GM23338 (cell line): ENCODE data around the gene CALHM2. TPM values are rescaled to one million over a fixed set of nuclear protein-coding genes. Genes with fewer than 3 reads are reported as not detected.

ENCODE experiments used
- ATAC-seq: fragments of 200-7000 bp; cut with Tn5 transposase; 3 replicates; pipeline ENCODE4 v1.9.1; 2020
- DNase-seq: peaks from one replicate; pipeline ENCODE4 v3.0.0-alpha.2; 2015; ENCODE audit warnings: low spot score
- H2AFZ ChIP-seq: fragments of 200-600 bp; sonication (generic); 2 replicates; pipeline ENCODE4 v1.8.0; 2016; ENCODE audit warnings: antibody characterized with exemption, mild to moderate bottlenecking, moderate library complexity
- H3F3A ChIP-seq: fragments of 200-600 bp; sonication (generic); replicated peaks from 2 replicates; pipeline ENCODE4 v1.8.0; 2017; ENCODE audit warnings: antibody characterized with exemption, mixed run types, low read depth
- H3K27ac ChIP-seq: fragments of 200-600 bp; sonication (generic); 2 replicates; pipeline ENCODE4 v1.6.1; 2016; ENCODE audit warnings: low read depth
- H3K27me3 ChIP-seq: fragments of 200-600 bp; sonication (generic); 2 replicates; pipeline ENCODE4 v1.8.0; 2016; ENCODE audit warnings: mild to moderate bottlenecking, mixed run types, moderate library complexity; ENCODE audit not compliant: insufficient read depth
- H3K36me3 ChIP-seq: fragments of 200-600 bp; sonication (generic); 2 replicates; pipeline ENCODE4 v1.8.0; 2016; ENCODE audit warnings: mild to moderate bottlenecking; ENCODE audit not compliant: insufficient read depth
- H3K4me1 ChIP-seq: fragments of 200-600 bp; sonication (generic); 2 replicates; pipeline ENCODE4 v1.8.0; 2016; ENCODE audit warnings: mild to moderate bottlenecking, moderate library complexity; ENCODE audit not compliant: insufficient read depth
- H3K4me2 ChIP-seq: fragments of 200-600 bp; sonication (generic); 2 replicates; pipeline ENCODE4 v1.7.1; 2017; ENCODE audit warnings: mixed run types
- H3K4me3 ChIP-seq: fragments of 200-600 bp; sonication (generic); 2 replicates; pipeline ENCODE4 v1.6.1; 2016; ENCODE audit warnings: mixed run types
- H3K79me2 ChIP-seq: fragments of 200-600 bp; sonication (generic); replicated peaks from 2 replicates; pipeline ENCODE4 v1.8.0; 2017; ENCODE audit warnings: mild to moderate bottlenecking; ENCODE audit not compliant: insufficient read depth
- H3K9me2 ChIP-seq: fragments of 200-600 bp; sonication (generic); 2 replicates; pipeline ENCODE4 v1.8.0; 2017; ENCODE audit not compliant: insufficient read depth
- H4K20me1 ChIP-seq: fragments of 200-600 bp; sonication (generic); replicated peaks from 2 replicates; pipeline ENCODE4 v1.8.0; 2017; ENCODE audit warnings: mild to moderate bottlenecking; ENCODE audit not compliant: insufficient read depth
- H3K27ac Mint-ChIP-seq: 2 replicates; pipeline ENCODE4 v1.8.0; 2020; ENCODE audit warnings: inconsistent platforms, mild to moderate bottlenecking, moderate library complexity, mixed read lengths
- H3K27me3 Mint-ChIP-seq: 3 replicates; pipeline ENCODE4 v1.8.0; 2022; ENCODE audit warnings: low read depth, mild to moderate bottlenecking, moderate library complexity, mixed read lengths, inconsistent platforms; ENCODE audit not compliant: insufficient read depth, poor library complexity
- H3K36me3 Mint-ChIP-seq: 3 replicates; pipeline ENCODE4 v1.8.0; 2021; ENCODE audit warnings: low read depth, mild to moderate bottlenecking, inconsistent platforms, moderate library complexity, mixed read lengths
- H3K4me1 Mint-ChIP-seq: 3 replicates; pipeline ENCODE4 v1.8.0; 2020; ENCODE audit warnings: mild to moderate bottlenecking, inconsistent platforms, mixed read lengths
- H3K4me3 Mint-ChIP-seq: 3 replicates; pipeline ENCODE4 v1.8.0; 2021; ENCODE audit warnings: moderate library complexity, mild to moderate bottlenecking, inconsistent platforms, mixed read lengths
- H3K9me3 Mint-ChIP-seq: 3 replicates; pipeline ENCODE4 v1.8.0; 2020; ENCODE audit warnings: moderate library complexity, mild to moderate bottlenecking, inconsistent platforms, mixed read lengths
- CREB1 ChIP-seq: fragments of 250-450 bp; sonication (Bioruptor Pico); IDR thresholded peaks from 2 replicates; pipeline ENCODE4 v1.5.0; 2020; ENCODE audit warnings: low read depth, mild to moderate bottlenecking, moderate library complexity
- JUNB ChIP-seq: IDR thresholded peaks from one replicate; pipeline ENCODE4 v1.6.1; 2016; ENCODE audit warnings: antibody characterized with exemption; ENCODE audit not compliant: unreplicated experiment
- NANOG ChIP-seq: IDR thresholded peaks from 2 replicates; pipeline ENCODE4 v1.6.1; 2016; ENCODE audit warnings: antibody characterized with exemption, borderline replicate concordance
- POLR2AphosphoS5 ChIP-seq: IDR thresholded peaks from 2 replicates; pipeline ENCODE4 v1.6.1; 2016; ENCODE audit warnings: antibody characterized with exemption, low read depth
- STAT1 ChIP-seq: IDR thresholded peaks from one replicate; pipeline ENCODE4 v1.6.1; 2016; ENCODE audit warnings: antibody characterized with exemption; ENCODE audit not compliant: unreplicated experiment
- ZNF114 ChIP-seq: fragments of 250-450 bp; sonication (Bioruptor Pico); IDR thresholded peaks from 2 replicates; pipeline ENCODE4 v1.5.0; 2020; ENCODE audit warnings: mild to moderate bottlenecking, moderate library complexity
- polyA plus RNA-seq: library from polyadenylated mRNA; unstranded; fragments of >200 nt; fragmentation: Nextera tagmentation; extraction: Ambion mirVana; gene quantifications from 2 replicates; pipeline ENCODE4 v1.2.1, GENCODE V29; 2016
- total RNA-seq: library from RNA; depleted of rRNA; stranded (reverse); fragments of >200 nt; shearing (Covaris generic); gene quantifications from 2 replicates; pipeline ENCODE4 v1.2.3, GENCODE V29; 2014
- TF ChIP-seq, protein P1 (sequence below), 2 experiments: fragments of 200-600 bp in 1 of 2; sonication (generic) in 1 of 2; conservative IDR thresholded peaks; 2 replicates each; pipeline versions ENCODE4 v1.5.1 to v1.6.1; 2016 to 2017; ENCODE audit warnings: antibody characterized with exemption in 2 of 2, low read depth in 2 of 2, mild to moderate bottlenecking in 2 of 2, moderate library complexity in 1 of 2

The CALHM2 gene
- total and polyA plus RNA-seq, 2 experiments from 2014 or later = 2.1 to 2.2 TPM

DNA sequence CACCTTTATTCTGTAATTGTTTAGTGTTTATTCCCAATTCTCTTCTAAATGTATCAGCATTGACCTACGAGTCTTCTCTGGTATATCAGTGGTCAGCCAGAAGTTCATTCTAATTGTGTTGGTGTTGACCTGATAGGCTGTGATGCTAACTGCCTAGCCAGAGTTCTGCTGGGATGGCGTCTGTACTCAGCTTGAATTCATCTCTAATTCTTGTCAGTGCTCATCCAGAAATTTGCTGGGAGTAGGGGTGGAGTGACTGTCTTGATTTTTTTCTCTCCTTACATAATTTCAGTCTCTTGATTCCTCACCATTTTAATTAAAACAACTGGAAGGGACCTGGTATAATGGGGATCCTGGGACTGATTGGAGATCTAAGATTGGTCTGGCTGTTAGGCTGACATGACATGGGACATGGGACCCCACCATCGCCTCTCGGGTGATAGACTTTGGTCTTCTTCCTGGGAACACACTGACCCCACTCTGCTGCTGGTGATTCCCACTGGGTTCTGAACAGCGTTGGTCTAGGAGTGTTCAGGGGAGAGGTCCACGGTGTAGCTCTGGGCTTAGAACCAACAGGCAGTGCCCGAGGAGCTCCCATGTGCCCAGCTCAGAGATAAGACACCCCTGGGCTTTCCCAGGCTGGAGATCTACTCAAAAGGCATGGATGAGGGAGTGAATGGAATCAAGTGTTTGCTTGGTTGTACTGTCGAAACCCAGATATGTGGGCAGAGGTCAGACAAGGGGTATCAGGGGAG lies 45.2 kb upstream of the CALHM2 start:
- no peaks in the 10 kb centered on the region for H3K9me2 ChIP-seq
- no peaks in the 10 kb centered on the region; the same call in 1 of the 2 replicates for H3K4me1 ChIP-seq
- no peak overlapping the region for H3K27ac ChIP-seq
- ATAC-seq (no peak), DNase-seq (no peak)
- H3K79me2 ChIP-seq = no peaks in the 10 kb centered on the region
- TF ChIP-seq, protein P1, sequence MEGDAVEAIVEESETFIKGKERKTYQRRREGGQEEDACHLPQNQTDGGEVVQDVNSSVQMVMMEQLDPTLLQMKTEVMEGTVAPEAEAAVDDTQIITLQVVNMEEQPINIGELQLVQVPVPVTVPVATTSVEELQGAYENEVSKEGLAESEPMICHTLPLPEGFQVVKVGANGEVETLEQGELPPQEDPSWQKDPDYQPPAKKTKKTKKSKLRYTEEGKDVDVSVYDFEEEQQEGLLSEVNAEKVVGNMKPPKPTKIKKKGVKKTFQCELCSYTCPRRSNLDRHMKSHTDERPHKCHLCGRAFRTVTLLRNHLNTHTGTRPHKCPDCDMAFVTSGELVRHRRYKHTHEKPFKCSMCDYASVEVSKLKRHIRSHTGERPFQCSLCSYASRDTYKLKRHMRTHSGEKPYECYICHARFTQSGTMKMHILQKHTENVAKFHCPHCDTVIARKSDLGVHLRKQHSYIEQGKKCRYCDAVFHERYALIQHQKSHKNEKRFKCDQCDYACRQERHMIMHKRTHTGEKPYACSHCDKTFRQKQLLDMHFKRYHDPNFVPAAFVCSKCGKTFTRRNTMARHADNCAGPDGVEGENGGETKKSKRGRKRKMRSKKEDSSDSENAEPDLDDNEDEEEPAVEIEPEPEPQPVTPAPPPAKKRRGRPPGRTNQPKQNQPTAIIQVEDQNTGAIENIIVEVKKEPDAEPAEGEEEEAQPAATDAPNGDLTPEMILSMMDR (conservative IDR thresholded peaks at IDR 0.05; ENCODE audit: low read depth in 2 of 2) = no peak
- TF ChIP-seq NANOG (no peak), JUNB (no peak), ZNF114 (CRISPR knock-in tag) (no peak), CREB1 (CRISPR knock-in tag) (no peak), POLR2AphosphoS5 (no peak)
- H4K20me1 ChIP-seq = no peaks in the 10 kb centered on the region
- no peaks in the 10 kb centered on the region; the same call in 2 of the 3 replicates for H3K9me3 Mint-ChIP-seq
- no peaks in the 10 kb centered on the region for H3K36me3 ChIP-seq
- H3K27me3 ChIP-seq = peaks cover 50% of the 10 kb centered on the region
- peaks cover 28% of the 10 kb centered on the region for H3K27me3 Mint-ChIP-seq
- H2AFZ ChIP-seq = no peak overlapping the region
- no peaks in the 10 kb centered on the region for H3K36me3 Mint-ChIP-seq
- peaks cover 5% of the 10 kb centered on the region; the same call in 1 of the 2 replicates for H3F3A ChIP-seq
- H3K4me3 ChIP-seq = no peak overlapping the region
- peaks cover 15% of the 10 kb centered on the region; the same call in 2 of the 3 replicates for H3K4me1 Mint-ChIP-seq
- H3K4me3 Mint-ChIP-seq = no peak overlapping the region
- no peak overlapping the region for H3K27ac Mint-ChIP-seq
- H3K4me2 ChIP-seq = no peak overlapping the region

DNA sequence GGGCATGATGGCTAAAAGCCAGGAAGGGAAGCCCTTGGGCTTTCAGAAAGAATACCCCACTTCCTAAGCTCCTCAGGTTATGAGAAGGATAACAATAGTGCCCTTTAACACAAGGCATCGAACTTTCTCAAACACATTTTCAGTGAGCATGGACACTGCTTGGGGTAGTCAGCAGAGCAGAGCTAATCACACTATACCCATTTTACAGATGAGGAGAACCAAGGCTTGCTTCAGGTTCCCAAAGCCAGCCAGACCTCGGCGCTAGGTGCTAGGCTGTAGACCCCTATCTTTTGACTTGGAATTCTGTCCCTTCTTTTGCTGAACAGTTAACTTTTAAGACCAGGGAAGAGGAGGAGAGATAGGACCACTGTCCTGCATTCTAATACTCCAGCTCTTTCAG lies 43.2 kb upstream of the CALHM2 start:
- peak overlapping the region; percentile 94; the same call in 1 of the 2 replicates for H2AFZ ChIP-seq

More for the DNA sequence above, 43.2 kb upstream of the CALHM2 start:
- no peaks in the 10 kb centered on the region; the same call in 2 of the 3 replicates for H3K9me3 Mint-ChIP-seq
- Histone ChIP-seq H3K27me3 (peaks cover 58% of the 10 kb centered on the region), H3K79me2 (no peaks in the 10 kb centered on the region), H3K9me2 (no peaks in the 10 kb centered on the region), H3K4me1 (no peaks in the 10 kb centered on the region; the same call in 1 of the 2 replicates), H3K36me3 (no peaks in the 10 kb centered on the region), H3K4me3 (no peak overlapping the region), H3K27ac (no peak overlapping the region), H3F3A (peaks cover 5% of the 10 kb centered on the region; the same call in 1 of the 2 replicates), H4K20me1 (no peaks in the 10 kb centered on the region), H3K4me2 (no peak overlapping the region)
- no peak overlapping the region for H3K4me3 Mint-ChIP-seq
- no peak overlapping the region for H3K27ac Mint-ChIP-seq
- H3K27me3 Mint-ChIP-seq = peaks cover 28% of the 10 kb centered on the region
- H3K36me3 Mint-ChIP-seq = no peaks in the 10 kb centered on the region
- TF ChIP-seq, protein P1 (conservative IDR thresholded peaks at IDR 0.05; ENCODE audit: low read depth in 2 of 2) = no peak
- TF ChIP-seq POLR2AphosphoS5 (no peak), CREB1 (CRISPR knock-in tag) (no peak), STAT1 (no peak)
- ATAC-seq (no peak), DNase-seq (no peak)
- peaks cover 23% of the 10 kb centered on the region; the same call in 2 of the 3 replicates for H3K4me1 Mint-ChIP-seq
